Prostate gland (tissue), 2 donors: ENCODE measurements around the gene IL6R.

Source experiments
- POLR2AphosphoS5 ChIP-seq: sonication (generic); formaldehyde crosslinking; IDR thresholded peaks from one replicate; pipeline ENCODE4 v1.6.1; 2017; ENCODE audit warnings: antibody characterized with exemption
- TF ChIP-seq, protein P1 (sequence below), 4 experiments: fragments of 200-600 bp in 2 of 4; fragments of 450-650 bp in 2 of 4; sonication (generic) in 2 of 4; IDR thresholded peaks; 1 replicate in 3 of 4; 2 replicates in 1 of 4; pipeline ENCODE4 v1.5.1; 2016 to 2019; ENCODE audit warnings: antibody characterized with exemption in 4 of 4, mild to moderate bottlenecking in 2 of 4, moderate library complexity in 2 of 4

DNA sequence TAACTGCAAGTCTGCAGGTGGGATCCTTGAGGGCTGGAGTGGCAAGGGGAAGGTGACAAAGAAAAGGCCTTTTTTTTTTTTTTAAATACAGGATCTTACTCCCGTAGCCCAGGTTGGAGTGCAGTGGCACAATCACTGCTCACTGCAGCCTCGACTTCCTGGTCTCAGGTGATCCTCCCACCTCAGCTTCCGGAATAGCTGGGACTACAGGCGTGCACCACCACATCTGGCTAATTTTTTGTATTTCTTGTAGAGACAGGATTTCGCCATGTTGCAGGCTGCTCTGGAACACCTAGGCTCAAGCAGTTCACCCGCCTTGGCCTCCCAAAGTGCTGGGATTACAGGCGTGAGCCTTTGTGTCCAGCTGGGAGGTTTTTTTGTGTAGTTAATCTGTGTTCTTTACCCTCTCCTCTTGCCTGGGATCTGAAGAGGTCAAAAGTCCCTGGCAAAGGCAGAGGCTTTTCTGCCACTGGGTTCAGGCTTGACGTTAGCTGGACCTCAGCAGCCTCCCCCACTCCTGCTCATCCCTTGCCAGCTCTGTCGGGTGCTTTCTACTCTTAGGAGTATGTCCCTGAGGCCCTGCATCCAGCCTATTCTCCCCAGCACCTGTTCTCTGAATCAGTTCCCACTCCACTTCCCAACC, 5.2 kb downstream of the IL6R start:
- TF ChIP-seq, protein P1, sequence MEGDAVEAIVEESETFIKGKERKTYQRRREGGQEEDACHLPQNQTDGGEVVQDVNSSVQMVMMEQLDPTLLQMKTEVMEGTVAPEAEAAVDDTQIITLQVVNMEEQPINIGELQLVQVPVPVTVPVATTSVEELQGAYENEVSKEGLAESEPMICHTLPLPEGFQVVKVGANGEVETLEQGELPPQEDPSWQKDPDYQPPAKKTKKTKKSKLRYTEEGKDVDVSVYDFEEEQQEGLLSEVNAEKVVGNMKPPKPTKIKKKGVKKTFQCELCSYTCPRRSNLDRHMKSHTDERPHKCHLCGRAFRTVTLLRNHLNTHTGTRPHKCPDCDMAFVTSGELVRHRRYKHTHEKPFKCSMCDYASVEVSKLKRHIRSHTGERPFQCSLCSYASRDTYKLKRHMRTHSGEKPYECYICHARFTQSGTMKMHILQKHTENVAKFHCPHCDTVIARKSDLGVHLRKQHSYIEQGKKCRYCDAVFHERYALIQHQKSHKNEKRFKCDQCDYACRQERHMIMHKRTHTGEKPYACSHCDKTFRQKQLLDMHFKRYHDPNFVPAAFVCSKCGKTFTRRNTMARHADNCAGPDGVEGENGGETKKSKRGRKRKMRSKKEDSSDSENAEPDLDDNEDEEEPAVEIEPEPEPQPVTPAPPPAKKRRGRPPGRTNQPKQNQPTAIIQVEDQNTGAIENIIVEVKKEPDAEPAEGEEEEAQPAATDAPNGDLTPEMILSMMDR (IDR thresholded peaks at IDR 0.05): no peak
- no peak for TF ChIP-seq POLR2AphosphoS5
